ENCODE results near the gene C17orf114.
"Not testable (repeated sequence)": the region's sequence is repeated elsewhere in the genome, so short reads cannot be mapped to it uniquely, and the experiment has no call there.

The C17orf114 gene

GRCh38 chr17:4802228-4802627, at the start of gene C17orf114:
Gene C17orf114 (minus strand): TSS chr17:4802328.
- no peak for DNase-seq

GRCh38 chr17:4851084-4851483, 49.0 kb upstream of the C17orf114 start:
- no peak for DNase-seq

GRCh38 chr17:4850246-4850645, 48.1 kb upstream of the C17orf114 start:
- DNase-seq, result no peak

- DNase-seq, result no peak
These were observed 46.9 kb upstream of the C17orf114 start for GRCh38 chr17:4849011-4849536.

GRCh38 chr17:4846635-4847390, 44.7 kb upstream of the C17orf114 start:
- DNase-seq, result no peak

- DNase-seq, result no peak
These were observed 43.0 kb upstream of the C17orf114 start for GRCh38 chr17:4845118-4845517.

GRCh38 chr17:4843321-4844000, 41.3 kb upstream of the C17orf114 start:
- DNase-seq, result no peak

GRCh38 chr17:4842376-4842775, 40.2 kb upstream of the C17orf114 start:
- no peak for DNase-seq

GRCh38 chr17:4840893-4841242, 38.7 kb upstream of the C17orf114 start:
- no peak for DNase-seq

GRCh38 chr17:4839965-4840892, 38.1 kb upstream of the C17orf114 start:
- no peak for DNase-seq

GRCh38 chr17:4839221-4839620, 37.1 kb upstream of the C17orf114 start:
- DNase-seq, result no peak

- no peak for DNase-seq
These were observed 36.2 kb upstream of the C17orf114 start for GRCh38 chr17:4838309-4838785.

GRCh38 chr17:4837471-4838308, 35.6 kb upstream of the C17orf114 start:
- DNase-seq, result no peak

- no peak for DNase-seq
These were observed 34.1 kb upstream of the C17orf114 start for GRCh38 chr17:4836221-4836620.

GRCh38 chr17:4834681-4835020, 32.5 kb upstream of the C17orf114 start:
- no peak for DNase-seq

GRCh38 chr17:4833941-4834680, 32.0 kb upstream of the C17orf114 start:
- no peak for DNase-seq

GRCh38 chr17:4833178-4833940, 31.2 kb upstream of the C17orf114 start, which contains the start of gene MINK1:
Gene MINK1 (plus strand): TSS chr17:4833340. CDS start chr17:4833584, 244 bp downstream.
- DNase-seq, result peak; percentile 92

- not testable (repeated sequence) for DNase-seq
These were observed 30.7 kb upstream of the C17orf114 start for GRCh38 chr17:4832829-4833177.

- DNase-seq, result no peak
These were observed 25.3 kb upstream of the C17orf114 start for GRCh38 chr17:4827399-4827798.

- DNase-seq, result no peak
These were observed 21.4 kb upstream of the C17orf114 start for GRCh38 chr17:4823373-4824089.
